GM18517 (cell line): ENCODE measurements around the gene CEP192.
A peak's percentile ranks its signal among the peaks of the same experiment; 100 is the strongest.

Experiments
- ATAC-seq: cut with Tn5 transposase; IDR thresholded peaks from one replicate; pipeline ENCODE4 v1.9.1; 2021; ENCODE audit warnings: mild to moderate bottlenecking, moderate library complexity; ENCODE audit not compliant: unreplicated experiment

CEP192 gene

GRCh38 chr18:13099113-13099512 is 108.0 kb downstream of the CEP192 start:
- no peak for ATAC-seq

DNA sequence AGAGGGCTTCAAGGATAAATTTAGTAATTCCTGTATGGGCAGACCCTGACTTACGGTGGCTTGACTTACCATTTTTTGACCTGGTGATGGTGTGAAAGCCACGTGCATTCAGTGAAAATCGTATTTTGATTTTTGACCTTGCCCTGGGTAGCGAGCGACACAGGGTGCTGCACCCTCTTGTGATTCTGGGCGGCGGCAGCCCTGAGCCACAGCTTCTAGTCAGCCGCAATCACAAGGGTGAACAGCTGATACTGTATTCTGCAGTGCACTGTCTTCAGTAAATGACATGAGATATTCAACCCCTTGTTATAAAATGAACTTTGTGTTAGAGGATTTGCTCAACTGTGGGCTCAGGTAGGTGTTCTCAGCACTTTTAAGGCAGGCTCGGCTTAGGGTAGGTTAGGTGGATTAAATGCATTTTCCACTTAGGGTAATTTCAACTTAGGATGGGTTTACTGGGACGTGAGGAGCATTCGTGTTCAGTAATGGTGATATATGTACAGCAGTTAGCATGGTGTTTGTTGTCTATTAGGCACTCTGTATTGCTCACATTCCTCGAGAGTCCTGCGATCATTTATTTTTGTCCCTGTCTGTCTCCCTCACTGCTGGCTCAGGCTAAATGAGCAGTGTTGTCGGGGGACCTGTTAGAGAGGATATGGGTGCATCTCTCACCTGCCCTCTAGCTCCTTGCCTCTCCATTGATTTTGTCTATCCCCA is 109.9 kb downstream of the CEP192 start:
- no peak for ATAC-seq

- no peak for ATAC-seq
Measured at GRCh38 chr18:13101659-13102197, 110.6 kb downstream of the CEP192 start.

DNA sequence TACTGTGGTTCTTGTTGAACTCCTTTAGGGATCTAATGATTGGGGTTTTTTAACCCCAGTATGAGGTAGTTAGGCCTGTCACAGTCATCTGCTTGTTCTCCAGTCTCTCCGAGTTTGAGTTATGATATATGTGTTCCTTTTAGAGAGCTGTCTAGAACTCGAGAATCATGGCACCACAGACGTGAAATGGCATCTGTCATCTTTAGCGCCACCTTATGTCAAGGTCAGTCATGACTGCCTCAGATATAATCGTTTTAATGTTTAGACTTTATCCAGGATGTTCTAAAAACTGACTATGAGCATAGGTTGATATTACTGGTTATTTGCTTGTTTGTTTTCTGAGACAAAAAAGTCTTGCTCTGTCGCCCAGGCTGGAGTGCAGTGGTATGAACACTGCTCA is 112.2 kb downstream of the CEP192 start:
- no peak for ATAC-seq

DNA sequence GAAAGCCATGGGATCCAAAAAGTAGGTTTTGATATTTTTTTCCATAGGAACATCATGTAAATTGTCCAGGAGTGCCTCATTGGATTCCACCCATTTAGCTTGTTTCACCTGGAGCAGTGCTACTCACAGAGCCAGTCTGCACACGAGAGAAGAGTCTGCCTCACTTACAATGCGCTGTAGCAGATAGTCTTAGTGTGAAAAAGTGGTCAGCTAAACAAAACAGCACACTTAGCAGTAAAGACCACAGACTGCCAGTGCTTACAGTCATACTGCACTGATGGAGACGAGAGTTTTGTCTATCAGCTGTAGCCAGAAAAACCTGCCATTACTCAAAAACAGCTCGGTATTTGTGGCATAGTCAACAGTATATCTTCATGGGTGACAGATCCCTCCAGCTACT is 113.9 kb downstream of the CEP192 start:
- ATAC-seq = no peak

DNA sequence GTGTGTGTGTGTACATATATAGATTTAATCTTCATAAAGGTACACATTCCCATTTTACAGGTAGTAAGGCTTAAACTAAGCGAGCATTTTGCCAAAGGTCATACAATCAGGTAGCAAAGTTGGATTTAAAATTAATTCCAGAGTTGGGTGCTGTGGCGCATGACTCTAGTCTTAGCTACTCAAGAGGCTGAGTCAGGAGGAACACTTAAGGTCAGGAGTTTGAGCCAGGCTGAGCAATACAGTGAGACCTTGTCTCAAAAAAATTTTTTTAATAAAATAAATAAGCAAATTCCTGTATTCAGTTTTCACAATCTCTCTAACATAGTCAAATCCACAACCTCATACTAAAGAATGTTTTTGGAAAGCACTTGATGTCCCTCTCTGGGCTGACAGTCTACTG is 115.9 kb downstream of the CEP192 start:
- no peak for ATAC-seq

DNA sequence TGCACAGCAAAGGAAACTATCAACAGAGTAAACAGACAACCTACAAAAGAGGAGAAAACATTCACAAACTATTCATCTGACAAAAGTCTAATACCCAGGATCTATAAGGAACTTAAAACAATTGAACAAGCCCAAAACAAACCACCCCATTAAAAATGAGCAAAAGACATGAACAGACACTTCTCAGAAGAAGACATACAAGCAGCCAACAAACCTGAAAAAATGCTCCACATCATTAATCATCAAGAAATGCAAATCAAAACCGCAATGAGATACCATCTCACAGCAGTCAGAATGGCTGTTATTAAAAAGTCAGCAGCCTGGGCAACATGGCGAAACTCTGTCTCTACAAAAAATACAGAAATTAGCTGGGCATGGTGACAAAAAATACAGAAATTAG is 117.2 kb downstream of the CEP192 start:
- ATAC-seq = no peak

DNA sequence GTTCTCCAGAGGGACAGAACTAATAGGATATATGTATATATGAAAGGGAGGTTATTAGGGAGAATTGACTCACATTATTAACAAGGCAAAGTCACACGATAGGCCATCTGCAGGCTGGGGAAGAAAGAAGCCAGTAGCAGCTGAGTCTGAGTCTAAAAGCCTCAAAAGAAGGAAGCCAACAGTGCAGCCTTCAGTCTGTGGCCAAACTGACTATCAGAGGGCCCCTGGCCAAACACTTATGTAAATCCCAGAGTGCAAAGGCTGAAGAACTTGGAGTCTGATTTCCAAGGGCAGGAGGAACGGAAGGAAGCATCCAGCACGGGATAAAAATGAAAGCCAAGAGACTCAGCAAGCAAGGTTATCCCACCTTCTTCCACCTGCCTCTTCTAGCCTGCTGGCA is 119.4 kb downstream of the CEP192 start:
- no peak for ATAC-seq

DNA sequence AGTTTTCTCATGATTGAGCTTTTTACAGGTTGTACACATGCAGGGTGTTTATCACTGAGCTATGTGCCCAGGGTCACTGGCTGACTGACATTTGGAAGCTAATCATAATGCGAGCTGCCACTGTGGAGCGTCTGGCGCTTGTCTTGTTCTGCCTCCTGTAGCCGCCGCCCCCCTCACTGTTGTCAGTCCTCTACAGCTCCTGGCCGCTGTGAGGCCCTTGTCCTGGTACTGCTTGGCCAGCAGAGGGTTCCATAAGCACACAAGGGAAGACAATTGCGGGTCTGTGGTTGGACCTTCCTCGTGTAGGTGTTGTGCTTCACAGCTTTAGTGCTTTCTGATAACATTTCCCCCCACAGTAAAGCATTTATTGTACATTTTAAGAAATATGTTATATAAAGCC is 121.8 kb downstream of the CEP192 start:
- no peak for ATAC-seq

DNA sequence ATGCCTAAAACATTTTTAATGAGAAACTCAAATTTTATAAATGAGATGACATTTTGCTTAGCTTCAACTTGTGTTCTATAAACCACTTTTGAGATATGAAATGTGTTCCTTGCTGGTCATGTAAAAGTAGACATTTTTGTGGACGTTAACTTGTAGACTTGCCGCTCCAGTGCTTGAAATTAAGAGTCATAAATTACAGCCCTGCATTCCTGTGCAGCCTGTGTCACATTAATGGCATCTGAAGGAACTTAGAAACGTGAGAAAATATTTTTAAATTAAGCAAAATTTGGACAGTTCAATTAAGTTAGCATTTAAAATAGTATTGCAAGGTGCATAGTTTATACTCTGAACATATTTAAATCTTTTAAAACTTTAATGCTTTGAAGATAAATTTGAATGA is 129.1 kb downstream of the CEP192 start:
- no peak for ATAC-seq

DNA sequence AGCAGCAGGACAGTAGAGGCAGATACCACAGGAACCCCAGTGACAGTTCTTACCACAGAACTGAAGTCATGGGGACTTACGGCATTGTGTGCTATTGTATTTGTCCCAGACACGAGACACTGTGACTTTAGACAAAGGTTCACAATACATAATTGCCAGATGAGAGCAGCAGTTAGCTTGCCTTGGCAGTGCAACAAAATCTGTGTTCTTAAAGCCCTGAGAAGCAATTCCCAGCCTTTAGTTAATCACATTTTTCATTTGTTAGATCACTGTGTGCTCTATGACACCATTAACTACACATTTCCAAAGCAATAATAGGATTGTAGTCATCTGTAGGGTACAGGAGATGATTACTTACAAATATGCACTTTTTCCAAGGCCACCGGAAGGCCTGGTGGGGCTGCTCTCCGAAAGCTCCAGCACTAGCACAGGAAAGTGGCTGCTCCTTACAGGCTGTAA is 129.8 kb downstream of the CEP192 start:
- ATAC-seq = no peak

DNA sequence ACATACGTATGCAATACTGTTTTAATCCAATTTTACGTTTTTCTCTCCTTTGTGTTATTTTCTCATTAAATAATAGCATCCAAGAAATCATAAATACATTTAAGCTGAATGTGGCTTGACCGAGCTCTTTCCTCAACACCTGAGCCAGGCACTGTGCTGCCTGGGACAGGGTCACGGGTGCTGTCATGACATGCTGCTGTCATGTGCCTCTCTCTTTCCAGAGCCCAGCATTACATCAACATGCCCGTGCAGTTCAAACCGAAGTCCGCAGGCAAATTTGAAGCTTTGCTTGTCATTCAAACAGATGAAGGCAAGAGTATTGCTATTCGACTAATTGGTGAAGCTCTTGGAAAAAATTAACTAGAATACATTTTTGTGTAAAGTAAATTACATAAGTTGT is 133.2 kb downstream of the CEP192 start:
- no peak for ATAC-seq

DNA sequence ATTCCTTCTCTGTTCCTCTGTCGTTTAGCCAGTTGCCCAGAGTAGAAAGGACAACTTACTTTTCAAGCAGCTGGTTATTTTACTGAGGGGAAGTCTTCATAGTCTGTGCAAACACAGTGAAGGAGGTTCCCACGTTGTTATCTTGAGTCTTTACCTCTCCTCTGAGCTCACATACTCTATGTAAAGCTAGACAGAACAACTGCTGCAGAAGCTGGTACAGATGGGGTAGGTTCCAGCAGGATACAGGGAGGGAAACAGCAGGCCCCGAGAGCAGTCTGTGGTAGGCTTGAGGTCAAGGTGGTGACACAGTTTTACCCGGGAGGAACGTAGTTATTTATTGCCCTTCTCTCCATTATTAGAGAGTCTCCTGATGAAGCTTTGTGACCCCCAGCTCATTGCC is 134.0 kb downstream of the CEP192 start:
- ATAC-seq = no peak

- no peak for ATAC-seq
Measured at GRCh38 chr18:13126966-13127598, 135.9 kb downstream of the CEP192 start.

DNA sequence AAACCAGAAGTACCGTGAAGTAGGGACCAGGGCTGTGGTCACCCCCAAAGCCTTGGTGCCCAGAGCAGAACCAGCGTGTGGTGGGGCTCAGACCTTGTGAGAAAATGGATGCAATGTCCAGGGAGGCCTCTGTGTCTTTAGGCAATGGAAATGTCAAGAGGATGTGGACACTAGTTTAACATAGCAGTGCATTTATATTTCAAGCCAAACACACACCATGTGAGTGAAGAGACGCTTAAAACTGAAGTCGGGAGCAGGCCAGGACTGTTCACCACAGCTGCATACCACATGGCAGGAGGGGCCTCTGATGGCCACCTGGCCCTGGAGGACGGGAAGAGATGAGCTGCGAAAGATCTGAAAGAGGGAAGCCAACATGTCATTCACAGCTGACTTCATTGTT is 140.1 kb downstream of the CEP192 start:
- no peak for ATAC-seq

GRCh38 chr18:13134551-13135401 is 143.6 kb downstream of the CEP192 start:
- ATAC-seq = no peak

- no peak for ATAC-seq
Measured at GRCh38 chr18:13136056-13136903, 145.1 kb downstream of the CEP192 start.

GRCh38 chr18:13136904-13137669 is 145.9 kb downstream of the CEP192 start:
- no peak for ATAC-seq

GRCh38 chr18:13137670-13138419 is 146.7 kb downstream of the CEP192 start:
- ATAC-seq = peak; percentile 56
